ENCODE measurements around the gene MLNR. TPM values are rescaled to one million over a fixed set of nuclear protein-coding genes. Genes with fewer than 3 reads are reported as not detected.
A peak's percentile ranks its signal among the peaks of the same experiment; 100 is the strongest.

Gene MLNR, protein sequence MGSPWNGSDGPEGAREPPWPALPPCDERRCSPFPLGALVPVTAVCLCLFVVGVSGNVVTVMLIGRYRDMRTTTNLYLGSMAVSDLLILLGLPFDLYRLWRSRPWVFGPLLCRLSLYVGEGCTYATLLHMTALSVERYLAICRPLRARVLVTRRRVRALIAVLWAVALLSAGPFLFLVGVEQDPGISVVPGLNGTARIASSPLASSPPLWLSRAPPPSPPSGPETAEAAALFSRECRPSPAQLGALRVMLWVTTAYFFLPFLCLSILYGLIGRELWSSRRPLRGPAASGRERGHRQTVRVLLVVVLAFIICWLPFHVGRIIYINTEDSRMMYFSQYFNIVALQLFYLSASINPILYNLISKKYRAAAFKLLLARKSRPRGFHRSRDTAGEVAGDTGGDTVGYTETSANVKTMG
- total RNA-seq (not detected), polyA plus RNA-seq (under 1 TPM in 1 of 2 donors, not detected in 1; 0.02 TPM)
- long read RNA-seq, donor 1, result 0 reads
- long read RNA-seq, donor 2, result 0 reads
- long read RNA-seq, donor 3, result 0 reads
- long read RNA-seq, donor 4, result 0 reads
- long read RNA-seq, donor 5, result 0 reads

DNA sequence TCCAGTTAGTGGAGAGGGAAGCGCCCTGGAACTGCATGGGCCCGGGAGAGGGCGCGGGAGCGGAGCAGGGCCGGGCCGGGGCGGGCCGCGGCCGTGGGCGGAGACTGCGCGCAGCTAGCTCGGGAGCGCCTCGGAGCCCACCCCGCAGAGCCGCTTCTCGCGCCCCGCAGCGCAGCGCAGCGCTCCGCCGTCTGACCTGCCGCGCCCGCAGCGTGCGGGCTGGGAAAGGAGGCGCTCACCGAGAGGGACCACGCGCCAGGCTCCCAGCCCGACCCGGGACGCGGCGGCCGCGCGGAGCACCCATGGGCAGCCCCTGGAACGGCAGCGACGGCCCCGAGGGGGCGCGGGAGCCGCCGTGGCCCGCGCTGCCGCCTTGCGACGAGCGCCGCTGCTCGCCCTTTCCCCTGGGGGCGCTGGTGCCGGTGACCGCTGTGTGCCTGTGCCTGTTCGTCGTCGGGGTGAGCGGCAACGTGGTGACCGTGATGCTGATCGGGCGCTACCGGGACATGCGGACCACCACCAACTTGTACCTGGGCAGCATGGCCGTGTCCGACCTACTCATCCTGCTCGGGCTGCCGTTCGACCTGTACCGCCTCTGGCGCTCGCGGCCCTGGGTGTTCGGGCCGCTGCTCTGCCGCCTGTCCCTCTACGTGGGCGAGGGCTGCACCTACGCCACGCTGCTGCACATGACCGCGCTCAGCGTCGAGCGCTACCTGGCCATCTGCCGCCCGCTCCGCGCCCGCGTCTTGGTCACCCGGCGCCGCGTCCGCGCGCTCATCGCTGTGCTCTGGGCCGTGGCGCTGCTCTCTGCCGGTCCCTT lies at the start of gene MLNR:
TSS of gene MLNR (plus strand) at position 303 of the 820 bp plus-strand sequence. CDS start at position 303, 0 bp downstream.
- H3K27ac ChIP-seq (ENCODE audit: low read depth in 1 of 2, low read length in 1 of 2), result no peak within 1 kb of the TSS
- H3K9me3 ChIP-seq (ENCODE audit: control insufficient read depth in 4 of 4, insufficient read depth in 3 of 4, low read length in 3 of 4), result peaks cover 0 to 7% (median 0%) of the 10 kb centered on the region in 4 donors
- ATAC-seq (ENCODE audit: insufficient read depth, low FRiP score), result peak; percentile 66
- DNase-seq, result peak; percentile 48 to 65 (median 58)
- H3K4me1 ChIP-seq (ENCODE audit: control insufficient read depth in 5 of 5, insufficient read depth in 5 of 5, low read length in 5 of 5), result peaks cover 0 to 20% (median 7%) of the 10 kb centered on the region in 5 donors
- H3K36me3 ChIP-seq (ENCODE audit: control insufficient read depth in 4 of 4, insufficient read depth in 4 of 4, low read length in 4 of 4), result no peaks in the 10 kb centered on the region
- no peak within 1 kb of the TSS for H3K9ac ChIP-seq (ENCODE audit: insufficient read depth in 1 of 2, low read length in 2 of 2)
- peaks cover 0 to 66% (median 57%) of the 10 kb centered on the region in 3 donors for H3K27me3 ChIP-seq (ENCODE audit: control insufficient read depth in 3 of 3, insufficient read depth in 3 of 3, low read length in 2 of 3)
- TF ChIP-seq, protein P1, sequence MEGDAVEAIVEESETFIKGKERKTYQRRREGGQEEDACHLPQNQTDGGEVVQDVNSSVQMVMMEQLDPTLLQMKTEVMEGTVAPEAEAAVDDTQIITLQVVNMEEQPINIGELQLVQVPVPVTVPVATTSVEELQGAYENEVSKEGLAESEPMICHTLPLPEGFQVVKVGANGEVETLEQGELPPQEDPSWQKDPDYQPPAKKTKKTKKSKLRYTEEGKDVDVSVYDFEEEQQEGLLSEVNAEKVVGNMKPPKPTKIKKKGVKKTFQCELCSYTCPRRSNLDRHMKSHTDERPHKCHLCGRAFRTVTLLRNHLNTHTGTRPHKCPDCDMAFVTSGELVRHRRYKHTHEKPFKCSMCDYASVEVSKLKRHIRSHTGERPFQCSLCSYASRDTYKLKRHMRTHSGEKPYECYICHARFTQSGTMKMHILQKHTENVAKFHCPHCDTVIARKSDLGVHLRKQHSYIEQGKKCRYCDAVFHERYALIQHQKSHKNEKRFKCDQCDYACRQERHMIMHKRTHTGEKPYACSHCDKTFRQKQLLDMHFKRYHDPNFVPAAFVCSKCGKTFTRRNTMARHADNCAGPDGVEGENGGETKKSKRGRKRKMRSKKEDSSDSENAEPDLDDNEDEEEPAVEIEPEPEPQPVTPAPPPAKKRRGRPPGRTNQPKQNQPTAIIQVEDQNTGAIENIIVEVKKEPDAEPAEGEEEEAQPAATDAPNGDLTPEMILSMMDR (IDR thresholded peaks at IDR 0.05; ENCODE audit: control extremely low read depth, extremely low read depth), result no peak
- peak within 1 kb of the TSS; percentile 35 for H3K4me3 ChIP-seq
- 4 to 5% methylated on average over 76 to 111 of the region's 111 CpGs for WGBS, 2 donors

DNA sequence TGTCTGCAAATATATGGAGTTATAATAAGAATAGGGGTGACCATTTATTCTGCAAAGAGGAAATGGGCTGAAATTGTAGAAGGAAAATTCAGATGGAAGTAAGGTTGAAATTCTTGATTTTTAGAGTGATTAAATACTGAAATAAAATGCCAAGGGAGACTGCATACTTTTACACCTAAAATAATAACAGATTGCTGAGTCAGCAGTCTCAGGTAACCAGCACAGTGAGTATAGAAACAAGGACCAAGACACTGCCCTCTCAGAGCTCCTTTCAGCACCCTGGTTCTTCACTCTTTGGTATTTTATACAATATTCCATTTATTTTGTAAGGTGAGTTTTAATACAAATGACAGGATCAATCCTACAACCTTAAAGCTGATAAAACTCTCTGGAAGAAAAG lies 48.8 kb upstream of the MLNR start:
- Histone ChIP-seq H3K4me1 (ENCODE audit: control insufficient read depth in 5 of 5, insufficient read depth in 5 of 5, low read length in 5 of 5) (no peaks in the 10 kb centered on the region), H3K36me3 (ENCODE audit: control insufficient read depth in 4 of 4, insufficient read depth in 4 of 4, low read length in 4 of 4) (peaks cover 3 to 20% (median 13%) of the 10 kb centered on the region in 4 donors), H3K4me3 (no peak overlapping the region), H3K27me3 (ENCODE audit: control insufficient read depth in 3 of 3, insufficient read depth in 3 of 3, low read length in 2 of 3) (no peaks in the 10 kb centered on the region), H3K27ac (ENCODE audit: low read depth in 1 of 2, low read length in 1 of 2) (no peak overlapping the region), H3K9ac (ENCODE audit: insufficient read depth in 1 of 2, low read length in 2 of 2) (no peak overlapping the region), H3K9me3 (ENCODE audit: control insufficient read depth in 4 of 4, insufficient read depth in 3 of 4, low read length in 3 of 4) (no peaks in the 10 kb centered on the region)
- ATAC-seq (ENCODE audit: insufficient read depth, low FRiP score) (no peak), DNase-seq (no peak)
- TF ChIP-seq, protein P1 (IDR thresholded peaks at IDR 0.05; ENCODE audit: control extremely low read depth, extremely low read depth), result no peak

DNA sequence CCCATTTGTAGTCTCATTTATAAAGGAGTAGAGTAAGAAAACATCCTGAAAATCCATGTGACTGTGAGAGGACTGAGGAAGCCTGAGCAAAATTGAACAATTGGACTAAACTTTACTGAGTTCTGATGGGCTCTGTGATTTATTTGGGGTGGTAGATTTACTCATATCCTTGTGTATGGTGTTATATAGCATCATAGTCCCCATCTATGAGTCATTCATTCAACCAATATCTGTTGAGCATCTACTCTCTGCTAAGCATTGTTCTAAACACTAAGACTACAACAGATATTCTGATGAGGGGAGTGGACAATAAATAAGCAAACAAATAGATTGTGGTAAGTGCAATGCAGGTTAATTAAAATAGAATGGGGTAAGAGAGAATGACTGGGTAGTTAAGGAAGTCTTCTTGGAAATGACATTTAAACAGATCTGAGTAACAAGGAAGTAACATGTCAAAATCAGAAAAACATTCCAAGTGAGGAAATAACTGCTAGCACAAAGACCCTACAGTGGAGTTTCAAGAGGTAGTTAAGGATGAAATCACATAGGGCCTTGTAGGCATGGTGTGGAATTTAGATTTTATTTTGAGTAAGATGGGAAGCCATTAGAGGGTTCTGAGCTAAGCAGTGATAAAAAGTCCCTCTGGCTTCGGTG lies 36.3 kb upstream of the MLNR start:
- peak overlapping the region in 1 of 2 donors; percentile 2 for H3K27ac ChIP-seq (ENCODE audit: low read depth in 1 of 2, low read length in 1 of 2)
- H3K4me1 ChIP-seq (ENCODE audit: control insufficient read depth in 5 of 5, insufficient read depth in 5 of 5, low read length in 5 of 5), result no peaks in the 10 kb centered on the region
- H3K36me3 ChIP-seq (ENCODE audit: control insufficient read depth in 4 of 4, insufficient read depth in 4 of 4, low read length in 4 of 4), result peaks cover 4 to 48% (median 33%) of the 10 kb centered on the region in 4 donors
- TF ChIP-seq, protein P1 (IDR thresholded peaks at IDR 0.05; ENCODE audit: control extremely low read depth, extremely low read depth), result no peak
- no peaks in the 10 kb centered on the region for H3K27me3 ChIP-seq (ENCODE audit: control insufficient read depth in 3 of 3, insufficient read depth in 3 of 3, low read length in 2 of 3)
- WGBS, 2 donors, result 60 to 70% methylated on average over 1 of the region's 1 CpG
- no peaks in the 10 kb centered on the region for H3K9me3 ChIP-seq (ENCODE audit: control insufficient read depth in 4 of 4, insufficient read depth in 3 of 4, low read length in 3 of 4)
- ATAC-seq (ENCODE audit: insufficient read depth, low FRiP score) (peak; percentile 41), DNase-seq (no peak)
- H3K9ac ChIP-seq (ENCODE audit: insufficient read depth in 1 of 2, low read length in 2 of 2), result no peak overlapping the region
- H3K4me3 ChIP-seq, result no peak overlapping the region
